Activated CD8-positive, alpha-beta memory T cell treated with anti-CD3 and anti-CD28 coated beads for 4 hours (primary cell): ENCODE data around the gene AHRR.
"Not testable (repeated sequence)": the region's sequence is repeated elsewhere in the genome, so short reads cannot be mapped to it uniquely, and the experiment has no call there.

ENCODE experiments used
- DNase-seq, 2 donors: peaks; one replicate each; pipeline ENCODE4 v3.0.0-alpha.2; 2020; ENCODE audit warnings: low read depth in 2 of 2

AHRR gene

DNA sequence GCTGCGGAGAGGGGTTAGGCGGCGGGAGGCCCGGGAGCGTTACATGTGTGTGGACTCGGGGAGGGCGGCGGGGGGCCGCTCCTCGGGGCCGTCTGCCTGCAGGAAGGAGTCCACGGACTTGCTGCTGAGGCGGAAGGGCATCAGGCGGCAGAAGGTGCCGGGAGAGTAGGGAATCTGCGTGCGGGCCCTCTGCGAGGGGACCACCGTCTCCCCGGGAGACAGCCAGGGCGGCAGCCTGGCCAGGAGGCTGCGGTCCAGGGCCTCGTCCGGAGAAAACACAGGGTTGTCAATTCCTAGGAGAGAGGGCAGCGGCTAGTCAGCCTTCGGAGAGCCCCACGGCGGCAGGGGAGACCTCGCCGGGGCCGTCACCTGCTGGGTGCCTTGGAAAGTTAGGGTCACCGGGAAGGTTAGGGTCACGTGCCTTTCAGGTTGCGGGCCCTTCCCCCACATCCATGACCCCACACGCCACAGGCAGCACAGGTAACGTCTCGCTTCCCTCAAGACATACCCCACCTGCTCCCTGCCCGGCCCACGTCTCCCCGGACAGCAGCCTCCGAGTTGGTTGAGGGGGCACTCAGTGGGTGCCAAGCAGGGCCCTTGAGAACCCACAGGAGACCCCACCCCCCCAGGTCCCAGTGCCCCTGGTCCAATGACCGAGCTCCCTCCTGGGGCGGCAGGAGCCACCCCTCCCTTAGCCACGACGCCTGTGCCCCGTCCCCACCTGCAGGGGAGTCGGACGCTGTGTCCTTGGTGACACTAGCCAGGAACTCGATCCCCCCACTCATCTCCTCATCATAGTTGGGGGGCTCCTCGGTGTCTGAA is 153.5 kb downstream of the AHRR start:
- no peak for DNase-seq

DNA sequence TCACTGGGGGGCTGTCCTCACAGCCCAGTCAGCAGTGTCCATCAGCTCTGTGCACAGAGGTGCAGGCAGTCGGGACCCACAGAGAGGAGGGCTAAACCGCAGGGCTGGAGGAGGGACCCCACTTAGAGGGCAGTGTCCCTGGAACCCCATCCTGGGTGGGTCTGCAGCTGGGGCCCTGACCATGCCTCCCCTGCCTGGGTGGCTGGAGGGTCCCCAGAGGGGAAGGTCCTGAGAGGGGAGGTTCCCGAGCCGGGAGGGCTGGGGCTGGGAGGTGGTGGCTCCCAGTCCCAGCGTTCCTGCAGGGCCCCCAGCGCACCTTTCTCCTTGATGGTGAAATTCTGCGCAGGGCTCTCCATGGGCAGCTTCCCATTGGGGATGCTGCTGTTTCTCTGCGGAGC is 154.2 kb downstream of the AHRR start:
- no peak for DNase-seq

DNA sequence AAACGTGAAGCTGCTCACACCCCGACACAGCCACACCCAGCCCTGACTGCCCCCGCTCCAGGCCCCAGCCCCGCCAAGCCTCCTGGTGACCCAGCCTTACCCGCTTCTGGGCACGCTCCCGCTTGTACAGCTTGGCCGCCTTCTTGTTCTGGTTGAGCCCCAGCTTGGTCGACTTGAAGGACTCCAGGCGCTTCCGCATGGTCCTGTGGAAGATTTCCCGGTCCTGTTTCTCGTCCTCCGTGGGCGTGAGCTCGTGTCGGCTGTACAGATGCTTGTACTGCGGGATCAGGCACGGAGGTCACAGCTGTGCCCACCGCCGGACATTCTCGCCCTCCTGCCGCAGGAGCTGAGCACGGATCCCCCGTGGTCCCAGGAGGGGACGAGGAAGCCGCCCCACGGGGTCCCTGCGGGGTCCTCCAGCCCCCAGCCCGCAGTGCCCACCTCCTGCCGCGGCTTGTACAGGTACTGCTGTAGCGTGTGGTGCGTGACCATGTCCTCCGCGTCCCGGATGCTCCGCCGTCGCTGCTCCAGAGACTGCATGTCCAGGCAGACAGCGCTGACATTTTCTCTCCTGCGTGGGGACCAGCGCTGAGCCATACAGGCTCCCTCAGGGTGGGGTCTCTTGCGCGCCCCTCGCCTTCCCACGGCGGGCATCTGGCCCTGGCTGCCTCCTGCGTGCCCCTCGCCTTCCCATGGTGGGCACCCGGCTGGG is 154.7 kb downstream of the AHRR start:
- DNase-seq, result no peak

DNA sequence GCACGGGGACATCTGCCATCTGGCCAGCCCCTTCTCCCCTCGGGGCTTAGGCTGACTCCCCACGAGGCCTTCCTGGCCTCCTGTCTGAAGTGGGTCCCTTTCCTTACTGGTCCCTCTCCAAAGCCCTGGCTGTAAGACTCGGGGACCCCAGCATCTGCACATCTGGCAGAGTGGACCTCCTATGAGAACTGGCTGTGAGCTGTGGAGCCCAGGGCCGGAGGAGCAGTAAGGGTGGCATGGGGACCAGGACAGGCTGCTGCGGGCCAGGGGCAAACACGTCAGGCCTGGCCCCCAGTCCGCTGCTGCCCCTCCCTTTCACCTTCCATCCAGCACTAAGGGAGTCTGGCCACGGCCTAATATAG is 155.3 kb downstream of the AHRR start:
- no peak for DNase-seq

DNA sequence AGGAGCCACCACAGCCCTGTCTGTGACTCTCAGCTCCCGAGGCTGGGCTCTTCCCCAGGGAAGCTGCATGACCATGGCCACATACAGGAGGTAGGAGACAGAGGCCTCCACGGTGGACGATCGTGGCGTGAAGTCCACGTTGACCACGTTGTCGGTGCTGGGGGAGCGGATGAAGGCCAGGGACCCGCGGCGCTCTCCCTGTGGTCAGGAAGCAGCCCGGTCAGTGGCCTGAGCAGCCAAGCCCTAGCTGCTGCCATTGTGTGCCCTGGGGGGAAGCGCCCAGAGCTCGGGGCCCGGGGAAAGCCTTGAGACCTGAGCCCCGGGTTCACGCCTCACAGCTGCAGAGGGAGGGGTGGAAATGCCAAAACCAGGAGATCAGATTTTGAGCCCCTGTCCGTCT is 155.7 kb downstream of the AHRR start:
- no peak for DNase-seq

DNA sequence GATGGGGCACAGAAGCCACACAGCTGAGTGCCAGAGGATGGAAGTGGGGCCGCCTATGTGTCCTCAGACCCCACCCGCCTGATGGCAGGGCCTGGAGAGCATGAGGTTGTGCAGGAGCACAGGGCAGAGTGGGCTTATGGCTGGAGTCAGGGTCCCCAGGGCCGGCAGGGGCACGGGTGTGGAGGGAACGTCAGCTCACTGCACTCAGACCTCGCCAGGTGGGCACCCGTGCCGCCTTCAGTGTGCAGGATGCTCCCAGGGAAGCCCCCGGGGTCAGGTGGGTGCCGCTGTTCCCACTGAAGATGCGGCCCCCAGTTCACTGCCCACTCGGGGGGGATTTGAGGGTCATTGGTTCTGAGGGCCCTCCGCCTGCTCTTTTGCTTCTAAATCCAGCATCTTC is 156.4 kb downstream of the AHRR start:
- DNase-seq, result no peak

DNA sequence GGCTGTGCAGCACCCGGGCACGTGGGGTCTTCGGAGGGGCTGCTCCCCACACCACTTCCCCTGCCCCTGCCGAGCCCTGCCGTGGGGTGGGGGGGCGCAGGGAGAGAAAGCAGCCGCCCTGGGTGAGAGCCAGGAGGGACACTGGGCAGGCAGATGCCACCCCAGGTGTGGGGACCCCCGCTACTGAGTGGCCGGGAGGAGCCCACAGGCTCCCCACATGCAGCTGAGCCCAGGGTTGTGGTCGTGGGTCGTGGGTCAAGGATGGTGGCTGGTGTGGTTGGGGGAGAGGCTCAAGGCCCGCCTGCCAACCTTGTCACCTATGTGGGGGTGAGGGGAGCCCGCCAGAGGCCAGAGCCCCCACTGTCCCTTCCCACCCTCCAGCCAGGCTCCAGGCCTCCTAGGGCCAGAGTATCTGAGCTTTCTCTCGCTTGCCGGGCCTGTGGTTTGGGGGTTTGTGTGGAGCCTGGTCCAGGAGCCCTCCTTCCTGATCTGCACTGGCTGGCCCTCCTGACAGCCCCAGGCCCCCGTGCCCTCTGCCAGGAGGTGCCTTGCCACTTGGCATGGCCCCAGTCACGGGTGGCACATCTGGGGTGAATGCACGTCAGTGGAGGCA is 157.0 kb downstream of the AHRR start:
- no peak for DNase-seq

DNA sequence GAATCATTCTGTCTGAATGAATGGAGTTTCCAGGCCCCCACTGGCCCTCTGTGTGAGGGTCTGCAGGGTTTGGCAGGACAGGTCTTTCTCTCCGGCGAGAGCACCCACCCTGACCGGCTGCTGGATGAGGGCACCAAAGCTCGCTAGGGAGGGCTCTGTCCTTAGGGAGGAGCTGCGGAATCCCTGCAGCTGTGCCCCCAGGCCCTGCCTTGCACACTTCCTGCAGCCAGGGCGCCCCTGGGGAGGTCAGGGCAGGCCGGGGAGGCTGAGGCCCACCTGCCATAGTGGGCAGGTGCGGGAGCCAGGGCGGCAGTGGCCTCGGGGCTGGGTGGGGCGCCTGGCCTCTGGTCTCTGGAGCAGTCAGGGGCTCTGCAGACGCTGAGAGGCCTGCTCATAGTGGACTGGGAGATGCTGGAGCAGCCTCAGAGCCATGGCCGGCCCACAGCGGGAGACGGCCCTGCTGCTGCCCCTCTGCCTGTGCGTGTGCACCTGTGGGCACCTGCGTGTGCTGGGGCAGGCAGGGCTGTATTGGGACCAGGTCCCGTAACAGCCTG is 157.5 kb downstream of the AHRR start:
- DNase-seq, result no peak

DNA sequence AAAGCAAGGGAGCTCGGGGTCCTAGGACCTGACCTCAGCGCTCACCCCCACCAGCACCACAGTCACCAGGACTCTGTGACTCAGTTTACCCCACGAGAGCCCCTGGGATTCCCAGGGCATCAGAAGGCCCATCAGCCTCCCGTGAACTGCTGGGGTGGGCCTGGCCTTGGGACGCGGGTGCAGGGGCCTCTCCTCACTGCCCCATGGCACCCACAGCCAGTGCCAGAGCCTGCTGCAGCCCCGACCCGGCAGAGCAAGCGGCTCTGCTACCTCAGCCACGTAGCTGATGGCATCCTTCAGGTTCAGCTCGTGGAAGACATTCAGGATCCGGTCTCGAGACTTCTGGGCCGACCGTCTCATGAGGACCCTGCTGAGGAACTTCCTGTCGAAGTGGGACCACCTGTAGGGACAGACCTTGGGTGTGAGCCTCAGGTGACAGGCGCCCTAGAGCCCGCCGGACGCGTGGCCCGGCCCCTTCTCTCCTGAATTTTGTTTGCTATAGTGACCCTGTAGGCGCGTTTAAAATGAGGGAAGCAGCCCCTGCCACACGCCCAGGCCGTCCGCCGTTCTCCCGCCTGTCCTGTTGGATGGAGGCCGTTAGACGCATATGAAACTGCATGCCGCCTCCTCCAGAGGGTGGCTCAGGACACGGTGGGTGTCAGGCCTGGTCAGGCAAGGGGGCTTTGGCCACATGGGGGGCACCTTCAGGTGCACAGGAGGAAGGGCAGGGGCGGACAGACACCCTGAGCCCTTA is 158.2 kb downstream of the AHRR start:
- no peak for DNase-seq

DNA sequence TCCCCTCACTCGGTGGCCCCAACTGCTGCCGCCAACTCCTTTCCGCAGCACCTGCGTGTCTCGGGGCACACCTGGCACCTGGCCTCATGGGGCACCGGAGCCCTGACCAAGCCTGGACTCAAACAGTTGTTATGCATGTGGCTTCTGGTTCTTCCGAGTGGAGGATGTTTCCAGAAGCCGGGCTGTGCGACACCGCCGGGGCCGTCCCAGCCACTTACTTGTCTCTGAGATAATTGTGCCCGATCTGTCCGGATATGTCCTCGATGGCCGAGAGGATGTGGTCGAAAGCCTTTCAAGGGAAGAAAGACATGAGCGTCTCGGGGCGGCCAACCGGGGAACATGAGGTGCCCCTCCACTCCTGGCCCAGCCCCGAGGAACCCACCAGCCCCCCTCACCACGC is 159.8 kb downstream of the AHRR start:
- DNase-seq, result no peak

DNA sequence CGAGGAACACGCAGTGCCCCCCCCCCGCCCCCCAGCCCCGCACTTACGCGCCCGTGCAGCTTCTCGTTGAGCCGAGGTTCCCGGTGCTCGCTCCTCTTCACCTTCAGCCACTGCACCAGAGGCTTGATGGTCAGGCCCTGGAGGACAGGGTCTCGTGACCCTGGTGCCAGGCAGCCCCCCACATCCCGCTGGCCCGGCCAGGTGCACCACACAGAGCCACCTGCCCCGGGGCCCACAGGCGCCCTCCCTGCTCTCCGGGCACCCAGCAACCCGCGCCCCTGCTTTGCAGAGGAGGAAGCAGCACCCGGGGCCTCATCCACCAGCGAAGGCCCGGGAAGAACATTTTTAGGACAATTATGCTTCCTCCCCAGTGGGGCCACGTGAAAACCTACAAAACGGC is 160.5 kb downstream of the AHRR start:
- no peak for DNase-seq

DNA sequence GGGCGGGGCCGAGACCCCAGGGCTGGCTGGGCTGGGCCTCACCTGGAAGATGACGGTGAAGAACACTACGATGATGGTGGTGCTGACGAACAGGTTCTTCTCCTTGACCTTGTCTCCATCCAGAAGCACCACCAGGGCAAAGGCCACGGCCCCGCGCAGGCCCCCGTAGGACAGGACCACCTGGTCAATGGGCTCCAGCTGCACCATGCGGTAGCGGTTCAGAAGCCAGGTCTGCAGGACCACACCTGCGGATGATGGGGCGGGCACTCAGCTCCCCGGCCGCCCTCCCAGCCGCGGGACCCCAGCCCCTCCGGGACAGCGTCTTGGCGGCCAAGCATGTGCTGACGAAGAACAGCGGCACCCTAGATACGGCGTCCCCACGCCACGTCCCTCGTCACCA is 161.0 kb downstream of the AHRR start:
- no peak for DNase-seq

DNA sequence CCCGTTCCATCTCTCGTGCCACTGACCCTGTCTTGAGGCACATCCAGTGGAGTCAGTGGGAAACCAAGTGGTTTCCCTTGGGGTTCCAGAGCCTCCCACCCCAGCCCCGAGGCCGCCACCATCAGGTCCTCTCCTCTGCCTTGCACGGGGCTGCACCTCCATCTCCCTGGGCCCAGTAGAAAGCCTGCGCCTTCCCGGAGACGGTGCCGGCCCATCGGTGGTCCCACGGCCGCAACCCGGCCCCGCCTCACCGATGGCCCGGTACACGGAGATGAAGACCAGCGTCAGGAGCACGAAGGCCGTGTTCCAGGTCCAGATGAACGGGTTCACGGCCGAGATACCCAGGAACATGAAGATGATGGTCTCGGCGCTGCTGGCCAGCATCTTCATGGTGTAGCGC is 161.5 kb downstream of the AHRR start:
- no peak for DNase-seq

DNA sequence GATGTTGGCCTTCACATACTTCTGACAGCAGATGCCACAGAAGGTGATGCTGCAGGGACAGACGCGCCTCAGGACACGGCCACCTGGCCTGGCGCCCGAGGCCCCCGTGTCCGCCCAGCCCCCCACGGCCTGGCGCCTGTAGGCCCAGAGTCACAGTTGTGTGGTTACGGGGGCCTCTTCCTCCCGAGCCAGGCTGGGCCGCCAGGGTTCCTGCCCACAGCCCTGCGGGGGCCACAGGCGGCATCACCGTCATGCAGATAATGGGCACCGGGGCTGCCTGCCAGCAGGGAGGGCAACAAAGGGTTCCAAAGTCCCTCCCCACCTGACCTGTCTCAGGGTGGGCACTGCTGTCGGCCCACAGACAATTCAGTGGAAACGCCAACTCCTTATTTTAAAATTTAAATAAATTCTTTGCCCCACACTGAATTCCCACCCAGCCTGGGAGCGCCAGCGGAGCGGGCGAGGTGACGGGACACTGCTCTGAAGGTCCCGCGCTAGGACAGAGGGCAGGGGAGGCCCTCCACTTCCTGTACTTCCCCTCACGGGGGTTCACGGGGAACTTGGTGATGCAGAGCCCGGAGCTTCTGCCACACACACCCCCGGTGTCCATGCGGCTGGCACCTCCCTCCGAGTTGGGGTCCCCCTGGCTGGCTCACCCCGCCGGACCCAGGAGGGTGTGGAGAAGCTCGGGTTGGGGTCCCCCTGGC is 162.1 kb downstream of the AHRR start:
- no peak for DNase-seq

DNA sequence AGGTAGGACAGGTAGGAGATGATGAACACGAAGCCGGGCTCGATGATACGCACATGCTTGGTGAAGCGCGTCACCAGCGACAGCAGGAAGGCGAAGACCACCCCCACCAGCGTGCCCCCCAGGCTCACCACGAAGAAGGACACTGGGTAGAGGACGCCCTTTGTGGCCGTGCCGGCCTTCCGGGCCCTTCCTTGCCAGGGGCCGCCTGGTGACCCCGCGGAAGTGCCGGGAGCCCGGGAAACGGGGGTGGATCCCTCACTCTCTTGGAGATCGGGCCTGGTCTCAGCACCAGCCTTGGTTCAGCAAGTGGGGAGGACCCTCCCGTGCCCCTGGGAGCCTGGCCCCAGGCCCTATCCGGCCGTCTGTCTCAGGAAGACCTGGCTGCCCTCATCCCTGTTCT is 163.0 kb downstream of the AHRR start:
- DNase-seq, result no peak

DNA sequence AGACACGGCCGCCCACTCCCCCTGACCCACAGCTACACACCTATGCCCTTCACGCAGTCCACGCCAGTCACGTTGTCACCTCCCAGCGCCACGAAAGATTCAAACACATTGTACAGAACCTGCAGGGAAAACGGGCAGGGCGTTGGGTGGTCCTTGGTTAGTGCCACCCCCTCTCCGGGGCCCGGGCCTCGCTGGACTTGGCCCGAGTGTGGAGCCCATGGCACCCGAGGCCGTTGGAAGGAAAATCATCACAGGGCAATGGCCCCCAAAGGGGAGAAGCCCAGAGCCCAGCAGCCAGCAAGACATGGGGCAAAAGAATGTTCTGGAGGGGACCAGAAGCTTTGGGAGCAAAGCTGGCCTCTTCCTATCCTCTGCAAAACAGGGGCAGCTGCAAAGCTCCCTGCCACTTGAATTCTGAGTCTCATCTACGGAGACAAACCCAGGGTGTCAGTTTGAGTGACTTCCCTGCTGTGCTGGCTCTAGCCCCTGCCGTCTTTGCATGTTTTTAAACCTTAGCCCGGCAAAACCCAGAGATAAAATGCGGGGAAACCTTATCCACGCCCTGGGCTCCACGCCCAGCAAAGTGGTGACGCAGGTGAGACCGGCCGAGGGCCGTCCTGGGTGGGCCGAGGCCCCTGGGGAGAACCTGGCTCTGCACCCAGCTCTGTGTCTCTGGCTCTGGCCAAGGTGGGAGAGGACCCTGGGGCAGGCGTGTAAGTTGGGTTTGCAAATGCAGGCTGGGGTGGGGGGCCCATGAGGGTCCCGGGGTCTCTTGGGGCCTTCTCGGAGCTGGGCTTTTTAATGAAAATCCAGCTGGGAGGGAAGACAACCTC is 163.8 kb downstream of the AHRR start:
- no peak for DNase-seq

DNA sequence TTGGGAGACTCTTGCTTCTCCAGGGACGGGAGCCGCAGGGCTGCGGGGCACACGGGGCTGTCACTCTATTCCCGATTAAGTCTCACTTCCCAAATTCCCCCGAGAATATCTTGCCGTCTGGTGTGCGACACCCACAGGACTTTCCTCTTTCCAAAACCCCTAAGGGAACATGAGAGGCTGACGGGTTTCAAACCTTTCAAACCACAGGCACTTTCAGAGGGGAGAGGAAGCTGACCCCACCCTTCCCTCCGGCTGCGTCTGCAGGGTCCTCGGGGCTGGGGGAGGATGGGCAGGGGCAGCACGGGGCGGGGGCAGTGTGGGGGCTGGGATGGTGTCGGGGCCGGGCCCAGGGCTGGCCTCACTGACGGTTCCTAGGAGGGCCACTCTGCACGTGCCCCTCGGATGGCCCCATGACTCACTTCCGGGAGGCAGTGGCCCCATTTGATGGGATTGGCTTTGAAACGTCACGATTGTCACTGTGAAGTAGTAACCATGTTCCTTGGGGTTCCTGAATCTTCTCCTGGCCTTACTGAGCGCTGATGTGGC is 164.5 kb downstream of the AHRR start:
- DNase-seq, result no peak

DNA sequence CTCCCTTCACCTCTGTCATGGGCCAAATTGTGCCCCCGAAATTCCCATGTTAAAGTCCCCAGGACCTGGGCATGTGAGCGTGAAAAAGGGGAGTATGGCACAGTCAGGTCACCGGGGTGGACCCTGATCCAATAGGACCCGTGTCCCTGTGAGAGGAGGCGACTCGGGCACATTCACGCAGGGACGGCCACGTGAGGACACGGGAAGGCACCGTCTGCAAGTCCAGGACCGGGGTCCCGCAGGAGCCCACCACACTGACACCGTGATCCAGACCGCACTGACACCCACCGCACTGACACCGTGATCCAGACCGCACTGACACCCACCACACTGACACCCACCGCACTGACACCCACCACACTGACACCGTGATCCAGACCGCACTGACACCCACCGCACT is 165.1 kb downstream of the AHRR start:
- not testable (repeated sequence) for DNase-seq
